Mesendoderm (in vitro differentiated cells): ENCODE results near the gene GNAI2.
A peak's percentile ranks its signal among the peaks of the same experiment; 100 is the strongest.

Source experiments
- DNase-seq: peaks from one replicate; pipeline ENCODE4 v3.0.0; 2013
- H2AK5ac ChIP-seq: 2 replicates; pipeline ENCODE4 v1.6.1; 2013; ENCODE audit warnings: low read length, inconsistent platforms
- H2BK120ac ChIP-seq: 2 replicates; pipeline ENCODE4 v1.6.1; 2013; ENCODE audit warnings: low read depth, mild to moderate bottlenecking, low read length, moderate library complexity, mixed read lengths
- H2BK15ac ChIP-seq: replicated peaks from 2 replicates; pipeline ENCODE4 v1.6.1; 2013; ENCODE audit warnings: low read depth, mild to moderate bottlenecking, moderate library complexity
- H2BK5ac ChIP-seq: 2 replicates; pipeline ENCODE4 v1.6.1; 2013; ENCODE audit warnings: low read length, inconsistent platforms
- H3K18ac ChIP-seq: 2 replicates; pipeline ENCODE4 v1.6.1; 2013; ENCODE audit warnings: mild to moderate bottlenecking, low read length, mixed read lengths
- H3K23ac ChIP-seq: one replicate; pipeline ENCODE4 v1.6.1; 2013; ENCODE audit warnings: low read length
- H3K27ac ChIP-seq: 2 replicates; pipeline ENCODE4 v1.5.1; 2013; ENCODE audit warnings: low read depth, mild to moderate bottlenecking, inconsistent platforms, low read length, moderate library complexity
- H3K27me3 ChIP-seq: 2 replicates; pipeline ENCODE4 v1.6.1; 2013; ENCODE audit warnings: low read length, control low read depth, mild to moderate bottlenecking, inconsistent platforms; ENCODE audit not compliant: insufficient read depth, poor library complexity
- H3K36me3 ChIP-seq: 2 replicates; pipeline ENCODE4 v1.6.1; 2013; ENCODE audit warnings: low read length, inconsistent platforms; ENCODE audit not compliant: control insufficient read depth, insufficient read depth
- H3K4ac ChIP-seq: one replicate; pipeline ENCODE4 v1.6.1; 2013; ENCODE audit warnings: low read depth, mild to moderate bottlenecking, low read length, moderate library complexity
- H3K4me1 ChIP-seq: 2 replicates; pipeline ENCODE4 v1.6.1; 2013; ENCODE audit warnings: low read depth, low read length, inconsistent platforms; ENCODE audit not compliant: control insufficient read depth
- H3K4me2 ChIP-seq: 2 replicates; pipeline ENCODE4 v1.6.1; 2013; ENCODE audit warnings: low read length
- H3K4me3 ChIP-seq: 2 replicates; pipeline ENCODE4 v1.5.1; 2013; ENCODE audit warnings: mild to moderate bottlenecking, low read length
- H3K56ac ChIP-seq: one replicate; pipeline ENCODE4 v1.6.1; 2013; ENCODE audit warnings: low read length
- H3K79me1 ChIP-seq: 2 replicates; pipeline ENCODE4 v1.6.1; 2013; ENCODE audit warnings: low read length, inconsistent platforms
- H3K79me2 ChIP-seq: 2 replicates; pipeline ENCODE4 v1.6.1; 2013; ENCODE audit warnings: mild to moderate bottlenecking, low read length; ENCODE audit not compliant: control insufficient read depth, insufficient read depth
- H3K9ac ChIP-seq: 2 replicates; pipeline ENCODE4 v1.6.1; 2013; ENCODE audit warnings: low read length, inconsistent platforms
- H4K5ac ChIP-seq: one replicate; pipeline ENCODE4 v1.6.1; 2013; ENCODE audit warnings: low read length
- H4K8ac ChIP-seq: one replicate; pipeline ENCODE4 v1.6.1; 2013; ENCODE audit warnings: low read depth, mild to moderate bottlenecking, control low read depth, low read length, moderate library complexity
- WGBS: extraction: QIAGEN DNeasy Blood & Tissue Kit; methylation state at CpG from one replicate; pipeline ENCODE4 v1.1.7; 2013; ENCODE audit warnings: low lambda C conversion rate, missing lambda C conversion rate; ENCODE audit not compliant: insufficient coverage; ENCODE audit errors: extremely low coverage; 5-methylcytosine and 5-hydroxymethylcytosine counted together

The GNAI2 gene

GRCh38 chr3:50267280-50267913 lies 31.4 kb downstream of the GNAI2 start:
- Histone ChIP-seq H3K4ac (no peak overlapping the region), H4K5ac (no peak overlapping the region), H4K8ac (no peak overlapping the region), H2AK5ac (peak overlapping the region; percentile 13), H3K79me2 (no peaks in the 10 kb centered on the region), H2BK5ac (no peak overlapping the region), H3K4me2 (peak overlapping the region; percentile 4), H2BK120ac (no peak overlapping the region), H2BK15ac (no peak overlapping the region), H3K27ac (no peak overlapping the region), H3K9ac (peak overlapping the region; percentile 39), H3K56ac (peak overlapping the region; percentile 78), H3K27me3 (no peaks in the 10 kb centered on the region), H3K36me3 (no peaks in the 10 kb centered on the region), H3K4me1 (peaks cover 17% of the 10 kb centered on the region), H3K23ac (no peak overlapping the region), H3K18ac (peak overlapping the region; percentile 24), H3K4me3 (no peak overlapping the region), H3K79me1 (no peaks in the 10 kb centered on the region)
- WGBS, result no CpG with 5 or more reads among the region's 22 CpGs
- DNase-seq, result no peak

DNA sequence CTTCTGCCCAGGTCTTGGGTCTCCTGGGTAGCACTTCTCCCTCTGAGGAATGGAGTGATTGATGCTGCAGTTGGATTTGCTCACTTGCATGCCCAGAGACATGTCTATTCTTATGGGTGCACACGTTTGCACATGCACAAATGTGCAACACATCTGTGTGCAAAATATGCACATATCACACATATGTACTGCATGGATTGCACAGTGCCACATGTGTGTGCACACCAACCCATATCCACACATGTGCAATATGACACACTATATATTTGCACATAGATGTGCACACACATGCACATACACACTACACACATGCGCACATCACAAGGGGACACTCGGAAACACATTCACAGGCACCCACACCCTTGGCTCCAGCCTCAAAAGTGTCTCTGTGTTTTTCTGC lies 32.3 kb downstream of the GNAI2 start:
- Histone ChIP-seq H4K5ac (no peak overlapping the region), H4K8ac (no peak overlapping the region), H2BK5ac (no peak overlapping the region), H3K79me1 (no peaks in the 10 kb centered on the region), H3K4me1 (peaks cover 17% of the 10 kb centered on the region), H2BK120ac (no peak overlapping the region), H2AK5ac (no peak overlapping the region), H3K36me3 (no peaks in the 10 kb centered on the region), H3K18ac (no peak overlapping the region), H3K56ac (no peak overlapping the region), H3K4me3 (no peak overlapping the region), H3K4ac (no peak overlapping the region), H3K27ac (no peak overlapping the region), H3K23ac (no peak overlapping the region), H3K27me3 (no peaks in the 10 kb centered on the region), H2BK15ac (no peak overlapping the region), H3K79me2 (no peaks in the 10 kb centered on the region), H3K4me2 (no peak overlapping the region), H3K9ac (no peak overlapping the region)
- DNase-seq, result no peak
- no CpG with 5 or more reads among the region's 3 CpGs for WGBS

- no peak within 1 kb of the TSS for H2BK15ac ChIP-seq
- H3K56ac ChIP-seq, result no peak within 1 kb of the TSS
- H3K4me1 ChIP-seq, result peaks cover 17% of the 10 kb centered on the region
- DNase-seq, result no peak
- no peak within 1 kb of the TSS for H4K8ac ChIP-seq
- no peak within 1 kb of the TSS for H4K5ac ChIP-seq
- no peak within 1 kb of the TSS for H3K23ac ChIP-seq
- no peaks in the 10 kb centered on the region for H3K79me2 ChIP-seq
- no peak within 1 kb of the TSS for H2BK5ac ChIP-seq
- no peak within 1 kb of the TSS for H2AK5ac ChIP-seq
- no peak within 1 kb of the TSS for H3K18ac ChIP-seq
- no peak within 1 kb of the TSS for H3K4ac ChIP-seq
- WGBS, result no CpG with 5 or more reads among the region's 21 CpGs
- H3K9ac ChIP-seq, result no peak within 1 kb of the TSS
- no peak within 1 kb of the TSS for H3K4me2 ChIP-seq
- H3K36me3 ChIP-seq, result no peaks in the 10 kb centered on the region
- H3K79me1 ChIP-seq, result no peaks in the 10 kb centered on the region
- no peaks in the 10 kb centered on the region for H3K27me3 ChIP-seq
- H3K27ac ChIP-seq, result no peak within 1 kb of the TSS
- H2BK120ac ChIP-seq, result no peak within 1 kb of the TSS
- no peak within 1 kb of the TSS for H3K4me3 ChIP-seq
Measured at GRCh38 chr3:50268703-50269451, 32.9 kb downstream of the GNAI2 start, which contains the start of gene SEMA3B. Gene SEMA3B (plus strand): TSS chr3:50269147. CDS start chr3:50269241, 94 bp downstream.

- no peak overlapping the region for H3K4ac ChIP-seq
- WGBS, result no CpG with 5 or more reads among the region's 4 CpGs
- H3K18ac ChIP-seq, result no peak overlapping the region
- H3K79me2 ChIP-seq, result no peaks in the 10 kb centered on the region
- H2BK120ac ChIP-seq, result no peak overlapping the region
- no peak overlapping the region for H3K9ac ChIP-seq
- peaks cover 14% of the 10 kb centered on the region for H3K4me1 ChIP-seq
- H3K36me3 ChIP-seq, result no peaks in the 10 kb centered on the region
- no peak overlapping the region for H4K5ac ChIP-seq
- H4K8ac ChIP-seq, result no peak overlapping the region
- H3K27ac ChIP-seq, result no peak overlapping the region
- no peak overlapping the region for H3K4me3 ChIP-seq
- no peak overlapping the region for H3K4me2 ChIP-seq
- no peaks in the 10 kb centered on the region for H3K79me1 ChIP-seq
- peaks cover under 1% of the 10 kb centered on the region for H3K27me3 ChIP-seq
- H3K23ac ChIP-seq, result no peak overlapping the region
- no peak overlapping the region for H2BK5ac ChIP-seq
- no peak overlapping the region for H2AK5ac ChIP-seq
- no peak overlapping the region for H3K56ac ChIP-seq
- no peak for DNase-seq
- no peak overlapping the region for H2BK15ac ChIP-seq
Measured at GRCh38 chr3:50269460-50269859, 33.5 kb downstream of the GNAI2 start.

DNA sequence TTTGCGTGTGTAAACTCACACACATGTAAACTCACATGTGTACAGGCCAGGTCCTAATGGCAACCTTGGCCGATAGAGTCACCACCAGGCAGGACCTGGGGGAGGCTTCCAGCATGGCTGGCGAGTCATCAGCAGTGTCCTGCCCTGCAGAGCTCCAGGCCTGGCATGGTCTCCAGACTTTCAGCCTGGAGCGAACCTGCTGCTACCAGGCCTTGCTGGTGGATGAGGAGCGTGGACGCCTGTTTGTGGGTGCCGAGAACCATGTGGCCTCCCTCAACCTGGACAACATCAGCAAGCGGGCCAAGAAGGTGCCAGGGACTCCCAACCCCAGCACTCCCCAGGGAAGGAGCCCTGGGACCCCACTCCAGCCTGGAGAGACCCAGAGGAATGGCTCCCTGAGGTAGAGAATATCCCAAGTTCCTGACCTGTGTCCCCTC lies 34.0 kb downstream of the GNAI2 start:
- Histone ChIP-seq H3K56ac (no peak overlapping the region), H4K8ac (no peak overlapping the region), H3K79me1 (no peaks in the 10 kb centered on the region), H3K27me3 (peaks cover 3% of the 10 kb centered on the region), H3K36me3 (no peaks in the 10 kb centered on the region), H2BK15ac (no peak overlapping the region), H2AK5ac (no peak overlapping the region), H3K18ac (no peak overlapping the region), H2BK5ac (no peak overlapping the region), H4K5ac (no peak overlapping the region), H3K4ac (no peak overlapping the region), H3K4me1 (peaks cover 13% of the 10 kb centered on the region), H3K9ac (no peak overlapping the region), H3K27ac (no peak overlapping the region), H2BK120ac (no peak overlapping the region), H3K23ac (no peak overlapping the region), H3K79me2 (no peaks in the 10 kb centered on the region), H3K4me3 (no peak overlapping the region), H3K4me2 (no peak overlapping the region)
- WGBS, result no CpG with 5 or more reads among the region's 8 CpGs
- no peak for DNase-seq
